Naive thymus-derived CD4-positive, alpha-beta T cell (primary cell): ENCODE measurements around the gene MID1. TPM values are rescaled to one million over a fixed set of nuclear protein-coding genes. Genes with fewer than 3 reads are reported as not detected.

Experiments used
- ATAC-seq: fragments of 150-1000 bp; cut with Tn5 transposase; 2 replicates; pipeline ENCODE4 v1.10.0; 2021; ENCODE audit warnings: mild to moderate bottlenecking, moderate library complexity
- CTCF ChIA-PET: fragments of 350-600 bp; sonication (Branson Sonifier 250); formaldehyde crosslinking; loops from one replicate; lab custom pipeline; 2021; ENCODE audit warnings: antibody characterized with exemption; lab: Charles Lee
- POLR2A ChIA-PET: fragments of 350-600 bp; sonication (Branson Sonifier 250); formaldehyde crosslinking; loops from one replicate; lab custom pipeline; 2021; ENCODE audit warnings: antibody characterized with exemption, inconsistent platforms; lab: Charles Lee
- DNase-seq, 9 donors: peaks; one replicate each; pipeline versions ENCODE4 v3.0.0 to v3.0.0-alpha.2; 2020 to 2022; ENCODE audit warnings: mixed read lengths in 1 of 9
- H3K27ac ChIP-seq: one replicate; pipeline ENCODE4 v1.7.0; 2013; ENCODE audit warnings: mild to moderate bottlenecking, low read depth, low read length, moderate library complexity
- H3K27me3 ChIP-seq, 2 donors: one replicate each; pipeline ENCODE4 v1.7.0; 2013; ENCODE audit warnings: low read length in 2 of 2, mild to moderate bottlenecking in 2 of 2, moderate library complexity in 2 of 2; ENCODE audit not compliant: control insufficient read depth in 2 of 2, insufficient read depth in 2 of 2
- H3K36me3 ChIP-seq, 3 experiments: 1 replicate in 2 of 3; 2 replicates in 1 of 3; pipeline ENCODE4 v1.7.0; 2013; ENCODE audit warnings: low read length in 3 of 3, mild to moderate bottlenecking in 3 of 3, moderate library complexity in 1 of 3; ENCODE audit not compliant: insufficient read depth in 3 of 3, control insufficient read depth in 2 of 3
- H3K4me1 ChIP-seq, 2 donors: one replicate each; pipeline ENCODE4 v1.7.0; 2013; ENCODE audit warnings: low read length in 2 of 2, mild to moderate bottlenecking in 2 of 2, moderate library complexity in 1 of 2; ENCODE audit not compliant: control insufficient read depth in 2 of 2, insufficient read depth in 2 of 2
- H3K4me3 ChIP-seq: 2 replicates; pipeline ENCODE4 v1.7.0; 2013; ENCODE audit warnings: mild to moderate bottlenecking, low read length
- H3K9me3 ChIP-seq, 3 experiments: 1 replicate in 2 of 3; 2 replicates in 1 of 3; pipeline ENCODE4 v1.7.0; 2013; ENCODE audit warnings: low read length in 3 of 3; ENCODE audit not compliant: control insufficient read depth in 2 of 3
- H3K27ac Mint-ChIP-seq, 9 donors: one replicate each; pipeline ENCODE4 v1.8.0; 2020 to 2022; ENCODE audit warnings: mixed read lengths in 9 of 9, mild to moderate bottlenecking in 8 of 9, moderate library complexity in 5 of 9, inconsistent platforms in 2 of 9
- H3K27me3 Mint-ChIP-seq, 5 donors: one replicate each; pipeline ENCODE4 v1.8.0; 2021 to 2022; ENCODE audit warnings: mixed read lengths in 5 of 5, mild to moderate bottlenecking in 1 of 5
- H3K36me3 Mint-ChIP-seq, 5 donors: one replicate each; pipeline ENCODE4 v1.8.0; 2020 to 2022; ENCODE audit warnings: mixed read lengths in 5 of 5, mild to moderate bottlenecking in 3 of 5, inconsistent platforms in 1 of 5
- H3K4me1 Mint-ChIP-seq, 7 donors: one replicate each; pipeline ENCODE4 v1.8.0; 2020 to 2022; ENCODE audit warnings: mixed read lengths in 7 of 7, mild to moderate bottlenecking in 3 of 7, inconsistent platforms in 1 of 7
- H3K4me3 Mint-ChIP-seq, 10 donors: one replicate each; pipeline ENCODE4 v1.8.0; 2020 to 2022; ENCODE audit warnings: mild to moderate bottlenecking in 10 of 10, mixed read lengths in 10 of 10, moderate library complexity in 6 of 10, inconsistent platforms in 2 of 10
- H3K9me3 Mint-ChIP-seq, 11 donors: one replicate each; pipeline ENCODE4 v1.8.0; 2020 to 2022; ENCODE audit warnings: mixed read lengths in 11 of 11, mild to moderate bottlenecking in 4 of 11, inconsistent platforms in 1 of 11, moderate library complexity in 1 of 11
- intact Hi-C, 2 donors: fragments of 100-400 bp; cut with micrococcal nuclease; formaldehyde crosslinking; loops; one replicate each; pipeline ENCODE4 v1.15.1; 2023
- polyA plus RNA-seq, 2 donors: library from polyadenylated mRNA; unstranded; fragments of 300-500 nt; fragmentation: Illumina TruSeq; gene quantifications; one replicate each; pipeline ENCODE4 v1.2.3, GENCODE V29; 2021
- total RNA-seq, 6 experiments: library from RNA in 5 of 6; stranded (reverse) in 5 of 6; gene quantifications; 1 replicate in 5 of 6; 2 replicates in 1 of 6; pipeline ENCODE4 v1.2.3 and lab custom pipeline; 2021 to 2026

The MID1 gene
- total and polyA plus RNA-seq, 7 experiments from 2014 or later: 0.12 to 0.27 (median 0.22) TPM; not detected in 2

- Mint-ChIP-seq H3K27me3 (peaks cover 4 to 14% (median 8%) of the 10 kb centered on the region in 5 donors), H3K4me3 (no peak overlapping the region), H3K27ac (no peak overlapping the region), H3K9me3 (no peaks in the 10 kb centered on the region), H3K4me1 (peaks cover 0 to 2% (median 0%) of the 10 kb centered on the region in 7 donors), H3K36me3 (no peaks in the 10 kb centered on the region)
- Histone ChIP-seq H3K36me3 (no peaks in the 10 kb centered on the region), H3K27me3 (no peaks in the 10 kb centered on the region), H3K4me3 (no peak overlapping the region), H3K4me1 (no peaks in the 10 kb centered on the region), H3K27ac (no peak overlapping the region), H3K9me3 (no peaks in the 10 kb centered on the region)
- intact Hi-C loops: no loop called here
- ChIA-PET CTCF (no interaction called here), POLR2A (no interaction called here)
- ATAC-seq: no peak
- no peak for DNase-seq
These were observed 8.8 kb downstream of the MID1 start for GRCh38 chrX:10611441-10612090.

- Histone ChIP-seq H3K4me1 (no peaks in the 10 kb centered on the region), H3K9me3 (no peaks in the 10 kb centered on the region), H3K27me3 (no peaks in the 10 kb centered on the region), H3K27ac (no peak overlapping the region), H3K36me3 (no peaks in the 10 kb centered on the region), H3K4me3 (no peak overlapping the region)
- intact Hi-C loops: no loop called here
- no peak overlapping the region for H3K27ac Mint-ChIP-seq
- ChIA-PET CTCF (no interaction called here), POLR2A (no interaction called here)
- no peaks in the 10 kb centered on the region for H3K4me1 Mint-ChIP-seq
- ATAC-seq: no peak
- no peak for DNase-seq
- no peaks in the 10 kb centered on the region for H3K36me3 Mint-ChIP-seq
- H3K9me3 Mint-ChIP-seq: peaks cover 0 to under 1% (median 0%) of the 10 kb centered on the region in 11 donors
- H3K4me3 Mint-ChIP-seq: no peak overlapping the region
- H3K27me3 Mint-ChIP-seq: peaks cover 0 to 9% (median 0%) of the 10 kb centered on the region in 5 donors
These were observed 12.3 kb downstream of the MID1 start for GRCh38 chrX:10608099-10608498.

GRCh38 chrX:10607233-10607632 is 13.2 kb downstream of the MID1 start:
- ChIA-PET POLR2A (no interaction called here), CTCF (no interaction called here)
- no peaks in the 10 kb centered on the region for H3K27me3 ChIP-seq
- Mint-ChIP-seq H3K27me3 (peaks cover 0 to 9% (median 0%) of the 10 kb centered on the region in 5 donors), H3K27ac (no peak overlapping the region), H3K4me1 (no peaks in the 10 kb centered on the region), H3K36me3 (no peaks in the 10 kb centered on the region), H3K9me3 (peaks cover 0 to 2% (median 0%) of the 10 kb centered on the region in 11 donors), H3K4me3 (no peak overlapping the region)
- no peak overlapping the region for H3K27ac ChIP-seq
- DNase-seq (no peak), ATAC-seq (no peak)
- H3K4me3 ChIP-seq: no peak overlapping the region
- intact Hi-C loops: no loop called here
- H3K4me1 ChIP-seq: no peaks in the 10 kb centered on the region
- no peaks in the 10 kb centered on the region for H3K36me3 ChIP-seq
- no peaks in the 10 kb centered on the region for H3K9me3 ChIP-seq

GRCh38 chrX:10603612-10604011 is 16.8 kb downstream of the MID1 start:
- Mint-ChIP-seq H3K27ac (no peak overlapping the region), H3K4me3 (no peak overlapping the region), H3K9me3 (peaks cover 0 to 2% (median 0%) of the 10 kb centered on the region in 11 donors), H3K36me3 (no peaks in the 10 kb centered on the region), H3K4me1 (no peaks in the 10 kb centered on the region), H3K27me3 (peaks cover 0 to 5% (median 0%) of the 10 kb centered on the region in 5 donors)
- Histone ChIP-seq H3K4me3 (no peak overlapping the region), H3K36me3 (no peaks in the 10 kb centered on the region), H3K27me3 (no peaks in the 10 kb centered on the region), H3K4me1 (no peaks in the 10 kb centered on the region), H3K27ac (no peak overlapping the region), H3K9me3 (no peaks in the 10 kb centered on the region)
- intact Hi-C loops: no loop called here
- CTCF ChIA-PET: no interaction called here
- ATAC-seq (no peak), DNase-seq (no peak)
- POLR2A ChIA-PET: no interaction called here

- no peaks in the 10 kb centered on the region for H3K27me3 ChIP-seq
- H3K4me1 ChIP-seq: no peaks in the 10 kb centered on the region
- no peaks in the 10 kb centered on the region for H3K36me3 ChIP-seq
- intact Hi-C loops: no loop called here
- H3K27ac ChIP-seq: no peak overlapping the region
- no peaks in the 10 kb centered on the region for H3K9me3 ChIP-seq
- peaks cover 0 to 2% (median 0%) of the 10 kb centered on the region in 11 donors for H3K9me3 Mint-ChIP-seq
- H3K36me3 Mint-ChIP-seq: no peaks in the 10 kb centered on the region
- ChIA-PET POLR2A (no interaction called here), CTCF (interaction anchor here (0.6 kb wide), 1 partner anchor 47 kb away, joined by 3 read pairs; no protein-coding TSS in a partner anchor)
- no peak overlapping the region for H3K4me3 Mint-ChIP-seq
- no peak overlapping the region for H3K27ac Mint-ChIP-seq
- no peak for ATAC-seq
- peaks cover 0 to 5% (median 0%) of the 10 kb centered on the region in 5 donors for H3K27me3 Mint-ChIP-seq
- no peak overlapping the region for H3K4me3 ChIP-seq
- no peaks in the 10 kb centered on the region for H3K4me1 Mint-ChIP-seq
- DNase-seq: no peak
These were observed 17.7 kb downstream of the MID1 start for GRCh38 chrX:10602646-10603045.

GRCh38 chrX:10600479-10600878 is 19.9 kb downstream of the MID1 start:
- CTCF ChIA-PET: no interaction called here
- no peak for ATAC-seq
- H3K27me3 ChIP-seq: peaks cover 0 to 3% of the 10 kb centered on the region in 2 donors
- no peaks in the 10 kb centered on the region for H3K36me3 Mint-ChIP-seq
- no peak overlapping the region for H3K4me3 Mint-ChIP-seq
- peaks cover 0 to 2% (median 0%) of the 10 kb centered on the region in 11 donors for H3K9me3 Mint-ChIP-seq
- H3K4me3 ChIP-seq: no peak overlapping the region
- no peak overlapping the region for H3K27ac ChIP-seq
- H3K27ac Mint-ChIP-seq: no peak overlapping the region
- no peaks in the 10 kb centered on the region for H3K4me1 ChIP-seq
- H3K27me3 Mint-ChIP-seq: no peaks in the 10 kb centered on the region
- intact Hi-C loops: no loop called here
- no peak for DNase-seq
- no peaks in the 10 kb centered on the region for H3K4me1 Mint-ChIP-seq
- no peaks in the 10 kb centered on the region for H3K36me3 ChIP-seq
- POLR2A ChIA-PET: no interaction called here
- H3K9me3 ChIP-seq: no peaks in the 10 kb centered on the region

- DNase-seq (no peak), ATAC-seq (no peak)
- Mint-ChIP-seq H3K27me3 (no peaks in the 10 kb centered on the region), H3K4me3 (no peak overlapping the region), H3K36me3 (no peaks in the 10 kb centered on the region), H3K4me1 (no peaks in the 10 kb centered on the region), H3K9me3 (peaks cover 0 to 3% (median 0%) of the 10 kb centered on the region in 11 donors), H3K27ac (no peak overlapping the region)
- no peaks in the 10 kb centered on the region for H3K4me1 ChIP-seq
- no peaks in the 10 kb centered on the region for H3K36me3 ChIP-seq
- H3K4me3 ChIP-seq: no peak overlapping the region
- no peaks in the 10 kb centered on the region for H3K9me3 ChIP-seq
- ChIA-PET POLR2A (no interaction called here), CTCF (no interaction called here)
- peaks cover 0 to 3% of the 10 kb centered on the region in 2 donors for H3K27me3 ChIP-seq
- intact Hi-C loops: loop anchor here in 1 of 2 donors (1.0 kb wide), 1 partner anchor 409 kb away; no protein-coding TSS in a partner anchor
- H3K27ac ChIP-seq: no peak overlapping the region
These were observed 21.8 kb downstream of the MID1 start for GRCh38 chrX:10598540-10598939.
